Measurements from ENCODE around the gene RGS3.

RGS3 gene

DNA sequence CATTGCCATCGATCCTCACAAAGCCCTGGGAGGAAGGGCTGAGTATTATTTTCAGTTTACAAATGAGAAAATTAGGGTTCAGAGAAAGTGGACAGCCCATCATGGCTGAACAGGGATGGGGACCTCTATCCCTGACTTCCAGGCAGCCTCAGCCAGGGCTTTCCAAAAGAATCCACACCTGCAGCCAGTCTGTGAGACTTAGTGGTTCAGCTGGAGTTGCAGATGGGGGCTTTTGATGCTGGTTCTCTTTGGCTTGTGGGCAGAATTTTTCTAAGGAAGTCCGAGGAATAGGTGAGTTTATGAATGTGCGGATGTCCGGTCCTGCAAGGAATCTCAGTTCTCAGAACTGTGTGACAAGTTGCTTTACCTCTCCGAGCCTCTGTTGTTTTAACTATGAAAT is 138.1 kb downstream of the RGS3 start:
- H3K27me3 ChIP-seq (ENCODE audit: insufficient read depth, poor library complexity, severe bottlenecking), result no peaks in the 10 kb centered on the region
- TF ChIP-seq POLR2AphosphoS5 (IDR thresholded peaks at IDR 0.05; ENCODE audit: low read depth) (no peak), GABPA (IDR thresholded peaks at IDR 0.05; ENCODE audit: low read depth) (no peak), SPI1 (IDR thresholded peaks at IDR 0.05; ENCODE audit: borderline replicate concordance, low read depth) (no peak), REST (IDR thresholded peaks at IDR 0.05; ENCODE audit: insufficient replicate concordance, low read depth) (no peak)
- TF ChIP-seq, protein P1, sequence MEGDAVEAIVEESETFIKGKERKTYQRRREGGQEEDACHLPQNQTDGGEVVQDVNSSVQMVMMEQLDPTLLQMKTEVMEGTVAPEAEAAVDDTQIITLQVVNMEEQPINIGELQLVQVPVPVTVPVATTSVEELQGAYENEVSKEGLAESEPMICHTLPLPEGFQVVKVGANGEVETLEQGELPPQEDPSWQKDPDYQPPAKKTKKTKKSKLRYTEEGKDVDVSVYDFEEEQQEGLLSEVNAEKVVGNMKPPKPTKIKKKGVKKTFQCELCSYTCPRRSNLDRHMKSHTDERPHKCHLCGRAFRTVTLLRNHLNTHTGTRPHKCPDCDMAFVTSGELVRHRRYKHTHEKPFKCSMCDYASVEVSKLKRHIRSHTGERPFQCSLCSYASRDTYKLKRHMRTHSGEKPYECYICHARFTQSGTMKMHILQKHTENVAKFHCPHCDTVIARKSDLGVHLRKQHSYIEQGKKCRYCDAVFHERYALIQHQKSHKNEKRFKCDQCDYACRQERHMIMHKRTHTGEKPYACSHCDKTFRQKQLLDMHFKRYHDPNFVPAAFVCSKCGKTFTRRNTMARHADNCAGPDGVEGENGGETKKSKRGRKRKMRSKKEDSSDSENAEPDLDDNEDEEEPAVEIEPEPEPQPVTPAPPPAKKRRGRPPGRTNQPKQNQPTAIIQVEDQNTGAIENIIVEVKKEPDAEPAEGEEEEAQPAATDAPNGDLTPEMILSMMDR (IDR thresholded peaks at IDR 0.05; ENCODE audit: insufficient read depth, low read length), result no peak
- H3K27ac ChIP-seq (replicated peaks), result no peak overlapping the region
- no peak for DNase-seq (ENCODE audit: low read depth in 1 of 2, low spot score in 1 of 2)
- no peak overlapping the region for H3K4me3 ChIP-seq (replicated peaks; ENCODE audit: insufficient read depth, low read length)

- peak; percentile 70 to 75 for DNase-seq (ENCODE audit: low read depth in 1 of 2, low spot score in 1 of 2)
- no peak for TF ChIP-seq GABPA (IDR thresholded peaks at IDR 0.05; ENCODE audit: low read depth)
- TF ChIP-seq, protein P1 (IDR thresholded peaks at IDR 0.05; ENCODE audit: insufficient read depth, low read length), result no peak
- no peak for TF ChIP-seq SPI1 (IDR thresholded peaks at IDR 0.05; ENCODE audit: borderline replicate concordance, low read depth)
- no peak for TF ChIP-seq REST (IDR thresholded peaks at IDR 0.05; ENCODE audit: insufficient replicate concordance, low read depth)
- TF ChIP-seq POLR2AphosphoS5 (IDR thresholded peaks at IDR 0.05; ENCODE audit: low read depth), result no peak
- no peak overlapping the region for H3K4me3 ChIP-seq (replicated peaks; ENCODE audit: insufficient read depth, low read length)
Measured at GRCh38 chr9:113602126-113603047, 138.9 kb downstream of the RGS3 start.

DNA sequence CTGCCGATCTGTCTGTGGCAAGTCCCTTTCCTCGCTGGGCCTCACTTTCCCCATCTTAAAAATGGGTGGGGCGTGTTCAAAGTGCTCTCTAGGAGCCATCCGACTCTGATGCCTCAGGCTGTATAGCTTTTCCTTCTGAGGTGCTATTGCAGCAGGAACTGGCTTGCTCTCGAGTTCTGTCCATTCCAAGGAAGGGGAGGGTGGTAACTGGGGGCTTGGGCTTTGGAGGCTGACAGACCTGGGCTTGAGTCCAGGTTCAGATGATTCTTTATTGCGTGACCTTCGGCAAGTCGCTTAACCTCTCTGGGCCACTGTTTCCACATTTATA is 139.5 kb downstream of the RGS3 start:
- Histone ChIP-seq H3K4me3 (replicated peaks; ENCODE audit: insufficient read depth, low read length) (no peak overlapping the region), H3K27me3 (ENCODE audit: insufficient read depth, poor library complexity, severe bottlenecking) (no peaks in the 10 kb centered on the region), H3K27ac (replicated peaks) (no peak overlapping the region)
- TF ChIP-seq, protein P1 (IDR thresholded peaks at IDR 0.05; ENCODE audit: insufficient read depth, low read length), result no peak
- TF ChIP-seq POLR2AphosphoS5 (IDR thresholded peaks at IDR 0.05; ENCODE audit: low read depth), result no peak
- DNase-seq (ENCODE audit: low read depth in 1 of 2, low spot score in 1 of 2), result no peak

More at GRCh38 chr9:113602126-113603047, 138.9 kb downstream of the RGS3 start:
- no peaks in the 10 kb centered on the region for H3K27me3 ChIP-seq (ENCODE audit: insufficient read depth, poor library complexity, severe bottlenecking)
- H3K27ac ChIP-seq (replicated peaks), result no peak overlapping the region
